Measurements from ENCODE around the gene NUDT21.

DNA sequence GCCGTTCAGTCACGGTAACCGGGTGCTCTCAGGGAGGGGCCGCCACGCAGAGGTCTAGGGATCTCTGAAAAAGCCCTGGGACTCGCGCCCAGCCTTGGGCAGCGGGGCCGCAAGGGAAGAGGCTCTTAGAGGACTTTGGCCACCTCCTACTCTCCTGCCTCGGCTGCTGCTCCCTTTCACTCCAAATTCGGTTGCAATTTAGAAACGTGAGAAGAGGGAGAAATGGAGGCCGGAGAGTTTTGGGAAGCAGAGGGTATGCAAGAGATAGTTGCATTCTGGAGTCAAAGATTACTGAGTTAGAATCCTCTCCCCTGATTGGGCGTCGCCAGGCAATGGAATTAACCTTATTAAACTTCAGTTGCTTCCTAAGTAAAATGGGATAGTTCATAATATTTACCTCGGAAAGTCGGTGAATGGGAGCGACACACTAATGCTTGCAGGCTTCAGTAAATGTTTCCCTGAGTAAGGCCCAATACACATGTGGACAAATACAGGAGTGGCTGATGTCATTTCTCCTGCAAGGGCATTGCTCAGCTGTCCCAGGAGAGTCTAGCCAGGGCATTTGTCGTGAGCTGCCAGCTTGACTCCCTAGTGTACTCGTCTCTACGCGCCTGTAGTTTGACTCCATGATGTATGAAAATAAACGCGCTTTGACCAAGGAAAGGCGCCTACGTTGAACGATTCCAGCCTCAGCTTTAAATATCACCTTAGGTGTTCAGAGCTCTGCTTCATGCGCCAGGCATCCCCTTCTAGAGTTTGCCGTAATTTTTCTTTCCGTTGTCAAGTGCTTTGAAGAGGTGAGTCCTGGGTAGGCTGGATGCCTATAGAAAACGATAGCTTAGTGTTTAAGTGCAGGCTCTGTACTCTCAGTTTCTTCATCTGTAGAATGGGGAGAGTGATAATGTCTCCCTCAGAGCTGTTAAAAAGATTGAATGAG lies 889 bp upstream of the NUDT21 start:
- TF ChIP-seq POLR2A (IDR thresholded peaks at IDR 0.05), result peak in 1 of 2 donors; percentile 35
- TF ChIP-seq, protein P1, sequence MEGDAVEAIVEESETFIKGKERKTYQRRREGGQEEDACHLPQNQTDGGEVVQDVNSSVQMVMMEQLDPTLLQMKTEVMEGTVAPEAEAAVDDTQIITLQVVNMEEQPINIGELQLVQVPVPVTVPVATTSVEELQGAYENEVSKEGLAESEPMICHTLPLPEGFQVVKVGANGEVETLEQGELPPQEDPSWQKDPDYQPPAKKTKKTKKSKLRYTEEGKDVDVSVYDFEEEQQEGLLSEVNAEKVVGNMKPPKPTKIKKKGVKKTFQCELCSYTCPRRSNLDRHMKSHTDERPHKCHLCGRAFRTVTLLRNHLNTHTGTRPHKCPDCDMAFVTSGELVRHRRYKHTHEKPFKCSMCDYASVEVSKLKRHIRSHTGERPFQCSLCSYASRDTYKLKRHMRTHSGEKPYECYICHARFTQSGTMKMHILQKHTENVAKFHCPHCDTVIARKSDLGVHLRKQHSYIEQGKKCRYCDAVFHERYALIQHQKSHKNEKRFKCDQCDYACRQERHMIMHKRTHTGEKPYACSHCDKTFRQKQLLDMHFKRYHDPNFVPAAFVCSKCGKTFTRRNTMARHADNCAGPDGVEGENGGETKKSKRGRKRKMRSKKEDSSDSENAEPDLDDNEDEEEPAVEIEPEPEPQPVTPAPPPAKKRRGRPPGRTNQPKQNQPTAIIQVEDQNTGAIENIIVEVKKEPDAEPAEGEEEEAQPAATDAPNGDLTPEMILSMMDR (IDR thresholded peaks at IDR 0.05 in 4 of 5, conservative IDR thresholded peaks at IDR 0.05 in 1 of 5), result no peak

Data from gastrocnemius medialis (tissue), 4 donors.